PC-3 (cell line): ENCODE results near the gene PTHLH. TPM values are rescaled to one million over a fixed set of nuclear protein-coding genes. Genes with fewer than 3 reads are reported as not detected.

ENCODE experiments used
- ATAC-seq: fragments of 200-7000 bp; cut with Tn5 transposase; 2 replicates; pipeline ENCODE4 v1.9.1; 2020; ENCODE audit warnings: mild to moderate bottlenecking, moderate library complexity
- BruUV-seq: library from RNA; stranded (reverse); fragments of 400-500 nt; replicated peaks from 2 replicates; lab custom pipeline; 2021; lab: Mats Ljungman, UMichigan
- CTCF ChIA-PET: fragments of 300-600 bp; sonication (Branson Sonifier 250); formaldehyde crosslinking; loops from one replicate; lab custom pipeline; 2022; ENCODE audit warnings: antibody characterized with exemption; lab: Charles Lee
- POLR2A ChIA-PET: fragments of 300-600 bp; sonication (Branson Sonifier 250); formaldehyde crosslinking; loops from one replicate; lab custom pipeline; 2022; ENCODE audit warnings: antibody characterized with exemption; ENCODE audit not compliant: unreplicated experiment; lab: Charles Lee
- DNase-seq: peaks from one replicate; pipeline ENCODE4 v3.0.0-alpha.2; 2015
- H2AFZ ChIP-seq: fragments of 300-600 bp; sonication (generic); 2 replicates; pipeline ENCODE4 v1.6.0; 2016; ENCODE audit warnings: antibody characterized with exemption, low read length
- H3F3A ChIP-seq: fragments of 300-600 bp; sonication (generic); one replicate; pipeline ENCODE4 v1.6.0; 2017; ENCODE audit warnings: antibody characterized with exemption, low read length, control low read depth, mild to moderate bottlenecking; ENCODE audit not compliant: unreplicated experiment
- H3K27ac ChIP-seq: fragments of 300-600 bp; sonication (generic); 2 replicates; pipeline ENCODE4 v1.5.1; 2016; ENCODE audit warnings: mild to moderate bottlenecking, low read length
- H3K27me3 ChIP-seq: fragments of 300-600 bp; sonication (generic); 2 replicates; pipeline ENCODE4 v1.6.1; 2016; ENCODE audit warnings: low read length, mixed read lengths
- H3K36me3 ChIP-seq: fragments of 300-600 bp; sonication (generic); 2 replicates; pipeline ENCODE4 v1.6.1; 2016; ENCODE audit warnings: low read depth, mixed run types, low read length, mixed read lengths
- H3K4me1 ChIP-seq: fragments of 300-600 bp; sonication (generic); 2 replicates; pipeline ENCODE4 v1.5.1; 2016; ENCODE audit warnings: low read length; ENCODE audit not compliant: insufficient read depth
- H3K4me2 ChIP-seq: fragments of 300-600 bp; sonication (generic); 2 replicates; pipeline ENCODE4 v1.6.0; 2016; ENCODE audit warnings: low read length
- H3K4me3 ChIP-seq: fragments of 300-600 bp; sonication (generic); 2 replicates; pipeline ENCODE4 v1.5.1; 2016; ENCODE audit warnings: mild to moderate bottlenecking, low read length, mixed read lengths
- H3K79me2 ChIP-seq: fragments of 300-600 bp; sonication (generic); 2 replicates; pipeline ENCODE4 v1.6.1; 2017; ENCODE audit warnings: low read length, mixed read lengths
- H3K9ac ChIP-seq: fragments of 300-600 bp; sonication (generic); 2 replicates; pipeline ENCODE4 v1.6.0; 2016; ENCODE audit warnings: mild to moderate bottlenecking, low read length
- H3K9me2 ChIP-seq: fragments of 300-600 bp; sonication (generic); replicated peaks from 2 replicates; pipeline ENCODE4 v1.6.1; 2016; ENCODE audit warnings: mixed run types, low read length, mixed read lengths
- H3K9me3 ChIP-seq: fragments of 300-600 bp; sonication (generic); 2 replicates; pipeline ENCODE4 v1.6.1; 2016; ENCODE audit warnings: low read length, mixed read lengths
- H4K20me1 ChIP-seq: fragments of 300-600 bp; sonication (generic); 2 replicates; pipeline ENCODE4 v1.6.1; 2016; ENCODE audit warnings: low read length, mixed read lengths
- CTCF ChIP-seq: fragments of 300-600 bp; sonication (generic); conservative IDR thresholded peaks from 2 replicates; pipeline ENCODE4 v1.5.1; 2017; ENCODE audit warnings: antibody characterized with exemption, low read depth, mild to moderate bottlenecking, low read length
- EZH2 ChIP-seq: fragments of 300-600 bp; sonication (generic); IDR thresholded peaks from one replicate; pipeline ENCODE4 v1.6.1; 2017; ENCODE audit warnings: antibody characterized with exemption, mild to moderate bottlenecking, low read length; ENCODE audit not compliant: unreplicated experiment
- EZH2phosphoT487 ChIP-seq: fragments of 300-600 bp; sonication (generic); IDR thresholded peaks from 2 replicates; pipeline ENCODE4 v1.6.1; 2018; ENCODE audit warnings: mild to moderate bottlenecking, antibody characterized with exemption, low read length, borderline replicate concordance
- intact Hi-C: fragments of 100-400 bp; cut with micrococcal nuclease; formaldehyde crosslinking; loops from 2 replicates; pipeline ENCODE4 v1.9.0; 2023
- total RNA-seq: library from RNA; depleted of rRNA; stranded (reverse); fragments of >200 nt; gene quantifications from 2 replicates; pipeline ENCODE4 v1.2.3, GENCODE V29; 2014

PTHLH gene
- total RNA-seq, 1 experiment from 2014 or later, result 383 TPM

GRCh38 chr12:27975222-27976136 lies 2.9 kb upstream of the PTHLH start:
- H3K4me1 ChIP-seq, result peaks cover 65% of the 10 kb centered on the region
- no peaks in the 10 kb centered on the region for H3K9me2 ChIP-seq
- H3K79me2 ChIP-seq, result peaks cover 26% of the 10 kb centered on the region
- ChIA-PET CTCF (no interaction called here), POLR2A (interaction anchor here (0.5 to 0.6 kb wide), 3 partner anchors 640 to 747 kb away, joined by 3 to 5 read pairs (median 5); no protein-coding TSS in a partner anchor)
- H3K36me3 ChIP-seq, result no peaks in the 10 kb centered on the region
- peak overlapping the region; percentile 75 for H3K9ac ChIP-seq
- H3K27me3 ChIP-seq, result no peaks in the 10 kb centered on the region
- H3K27ac ChIP-seq, result peak overlapping the region; percentile 76
- no peaks in the 10 kb centered on the region for H3K9me3 ChIP-seq
- TF ChIP-seq CTCF (no peak), EZH2 (no peak), EZH2phosphoT487 (no peak)
- peak; percentile 92 for DNase-seq
- H3K4me3 ChIP-seq, result peak overlapping the region; percentile 60
- H3F3A ChIP-seq, result peaks cover 18% of the 10 kb centered on the region
- ATAC-seq, result peak; percentile 43
- peak overlapping the region; percentile 78 for H3K4me2 ChIP-seq
- no peaks in the 10 kb centered on the region for H4K20me1 ChIP-seq
- intact Hi-C loops, result no loop called here
- H2AFZ ChIP-seq, result peak overlapping the region; percentile 66
- no TSS peak for BruUV-seq

GRCh38 chr12:27974735-27975221 lies 2.2 kb upstream of the PTHLH start:
- Histone ChIP-seq H2AFZ (peak overlapping the region; percentile 66), H3K9me3 (no peaks in the 10 kb centered on the region), H3K9me2 (no peaks in the 10 kb centered on the region), H3K79me2 (peaks cover 30% of the 10 kb centered on the region), H3K4me3 (peak overlapping the region; percentile 60), H3K9ac (peak overlapping the region; percentile 75), H3F3A (peaks cover 18% of the 10 kb centered on the region), H3K4me1 (peaks cover 62% of the 10 kb centered on the region), H3K27me3 (no peaks in the 10 kb centered on the region), H3K4me2 (peak overlapping the region; percentile 78), H3K27ac (peak overlapping the region; percentile 76), H4K20me1 (no peaks in the 10 kb centered on the region), H3K36me3 (no peaks in the 10 kb centered on the region)
- no peak for DNase-seq
- ChIA-PET CTCF (no interaction called here), POLR2A (interaction anchor here (0.6 kb wide), 1 partner anchor 640 kb away, joined by 5 read pairs; no protein-coding TSS in a partner anchor)
- ATAC-seq, result no peak
- TF ChIP-seq EZH2 (no peak), CTCF (no peak), EZH2phosphoT487 (no peak)
- intact Hi-C loops, result no loop called here
- BruUV-seq, result no TSS peak
